HepG2 (cell line): Measurements from ENCODE around the gene MRPL54. TPM values are rescaled to one million over a fixed set of nuclear protein-coding genes. Genes with fewer than 3 reads are reported as not detected.

Experiments used
- BHLHE40 ChIP-seq: IDR thresholded peaks from 2 replicates; pipeline ENCODE4 v1.6.1; 2011; ENCODE audit warnings: low read length, improper control_type of control experiment
- BRCA1 ChIP-seq: sonication (generic); formaldehyde crosslinking; IDR thresholded peaks from 2 replicates; pipeline ENCODE4 v1.4.0; 2020; ENCODE audit warnings: missing genetic modification reagents
- CREB3 ChIP-seq: sonication (generic); formaldehyde crosslinking; IDR thresholded peaks from 2 replicates; pipeline ENCODE4 v1.5.0; 2020; ENCODE audit warnings: missing genetic modification reagents
- GTF3A ChIP-seq: sonication (generic); formaldehyde crosslinking; conservative IDR thresholded peaks from 2 replicates; pipeline ENCODE4 v1.4.0; 2020; ENCODE audit warnings: mild to moderate bottlenecking, missing genetic modification reagents
- HMG20B ChIP-seq: conservative IDR thresholded peaks from 2 replicates; pipeline ENCODE4 v1.6.1; 2016; ENCODE audit warnings: missing genetic modification reagents, missing compliant biosample characterization
- HNF4A ChIP-seq: sonication (generic); formaldehyde crosslinking; IDR thresholded peaks from 2 replicates; pipeline ENCODE4 v1.4.0; 2020; ENCODE audit warnings: missing genetic modification reagents
- KDM4B ChIP-seq: sonication (generic); formaldehyde crosslinking; IDR thresholded peaks from 2 replicates; pipeline ENCODE4 v1.4.0; 2020; ENCODE audit warnings: missing genetic modification reagents
- PAXIP1 ChIP-seq: sonication (generic); formaldehyde crosslinking; conservative IDR thresholded peaks from 2 replicates; pipeline ENCODE4 v1.4.0; 2020; ENCODE audit warnings: mild to moderate bottlenecking, missing genetic modification reagents, moderate library complexity
- RXRB ChIP-seq: IDR thresholded peaks from 2 replicates; pipeline ENCODE4 v1.6.1; 2016; ENCODE audit warnings: borderline replicate concordance, missing genetic modification reagents, missing compliant biosample characterization
- SALL1 ChIP-seq: sonication (generic); formaldehyde crosslinking; IDR thresholded peaks from 2 replicates; pipeline ENCODE4 v1.8.0; 2022; ENCODE audit warnings: mild to moderate bottlenecking, missing genetic modification reagents
- SYNCRIP ChIP-seq: fragments of 200-400 bp; formaldehyde crosslinking; IDR thresholded peaks from 2 replicates; pipeline ENCODE4 v1.6.1; 2018; ENCODE audit warnings: mild to moderate bottlenecking, low read depth, low read length; ENCODE audit not compliant: insufficient read depth
- TGIF2 ChIP-seq: IDR thresholded peaks from 2 replicates; pipeline ENCODE4 v1.6.1; 2016; ENCODE audit warnings: control low read depth, missing compliant biosample characterization
- TOE1 ChIP-seq: sonication (generic); formaldehyde crosslinking; IDR thresholded peaks from 2 replicates; pipeline ENCODE4 v1.4.0; 2020; ENCODE audit warnings: mild to moderate bottlenecking, missing genetic modification reagents
- ZIK1 ChIP-seq: sonication (generic); formaldehyde crosslinking; IDR thresholded peaks from 2 replicates; pipeline ENCODE4 v1.5.0; 2020; ENCODE audit warnings: mild to moderate bottlenecking, low read depth, missing genetic modification reagents, borderline replicate concordance
- ZMYM2 ChIP-seq: sonication (generic); formaldehyde crosslinking; IDR thresholded peaks from 2 replicates; pipeline ENCODE4 v1.8.0; 2022; ENCODE audit warnings: mild to moderate bottlenecking, missing genetic modification reagents
- ZMYM4 ChIP-seq: sonication (generic); formaldehyde crosslinking; IDR thresholded peaks from 2 replicates; pipeline ENCODE4 v1.8.1; 2023; ENCODE audit warnings: mild to moderate bottlenecking, missing genetic modification reagents
- ZNF232 ChIP-seq: sonication (generic); formaldehyde crosslinking; IDR thresholded peaks from 2 replicates; pipeline ENCODE4 v1.4.0; 2020; ENCODE audit warnings: missing genetic modification reagents, borderline replicate concordance
- ZNF274 ChIP-seq: sonication (generic); formaldehyde crosslinking; IDR thresholded peaks from 2 replicates; pipeline ENCODE4 v1.5.1; 2020; ENCODE audit warnings: mild to moderate bottlenecking, missing genetic modification reagents
- ZNF331 ChIP-seq: sonication (generic); formaldehyde crosslinking; IDR thresholded peaks from 2 replicates; pipeline ENCODE4 v1.4.0; 2020; ENCODE audit warnings: missing genetic modification reagents
- ZNF607 ChIP-seq: sonication (generic); formaldehyde crosslinking; IDR thresholded peaks from 2 replicates; pipeline ENCODE4 v1.5.1; 2020; ENCODE audit warnings: missing genetic modification reagents, mild to moderate bottlenecking, borderline replicate concordance
- ZNF781 ChIP-seq: sonication (generic); formaldehyde crosslinking; IDR thresholded peaks from 2 replicates; pipeline ENCODE4 v1.5.1; 2020; ENCODE audit warnings: borderline replicate concordance, mild to moderate bottlenecking, missing genetic modification reagents; ENCODE audit errors: not compliant biosample characterization
- polyA plus RNA-seq, 8 experiments: library from polyadenylated mRNA; depleted of rRNA in 3 of 8; stranded (reverse) in 7 of 8; unstranded in 1 of 8; fragments of >200 nt; fragmentation: Illumina TruSeq in 4 of 8; extraction: Trizol in 4 of 8; gene quantifications; 2 replicates each; pipeline versions ENCODE4 v1.2.1 to v1.2.3, GENCODE V29; 2011 to 2016; ENCODE audit warnings: low read depth in 4 of 8, missing spikeins in 1 of 8, mixed read lengths in 1 of 8; ENCODE audit not compliant: insufficient read depth in 1 of 8
- total RNA-seq, 5 experiments: library from RNA; depleted of rRNA; stranded (reverse); fragments of >200 nt; fragmentation: Illumina TruSeq; extraction: Trizol; gene quantifications; 2 replicates each; pipeline ENCODE4 v1.2.3, GENCODE V29; 2016; ENCODE audit warnings: low read depth in 1 of 5

The MRPL54 gene
- total and polyA plus RNA-seq, 2 of the 13 experiments (the other 11 are each of a cell fraction or from before 2014, with no cell fraction given): 36.8 to 66.9 TPM

GRCh38 chr19:3761382-3762129, 926 bp upstream of the MRPL54 start, which contains the start of gene APBA3 (continued):
- TF ChIP-seq ZNF781 (CRISPR knock-in tag) (peak; percentile 14), ZNF274 (CRISPR knock-in tag) (peak; percentile 65; the same call in 1 of the 2 replicates), TOE1 (CRISPR knock-in tag) (no peak), ZIK1 (CRISPR knock-in tag) (peak; percentile 45; the same call in 1 of the 2 replicates), ZNF232 (peak; percentile 75; the same call in 1 of the 2 replicates), ZMYM4 (CRISPR knock-in tag) (peak; percentile 44; the same call in 1 of the 2 replicates), ZMYM2 (peak; percentile 99), HMG20B (CRISPR knock-in tag) (no peak), SALL1 (CRISPR knock-in tag) (peak; percentile 48; the same call in 1 of the 2 replicates), ZNF331 (CRISPR knock-in tag) (peak; percentile 80; the same call in 1 of the 2 replicates), KDM4B (CRISPR knock-in tag) (no peak; the same call in 1 of the 2 replicates), HNF4A (peak; percentile 39), PAXIP1 (CRISPR knock-in tag) (0 out of 2 replicates have a peak, but pooled peaks have one; percentile 31), BHLHE40 (peak; percentile 51; the same call in 1 of the 2 replicates), GTF3A (peak; percentile 87; the same call in 1 of the 2 replicates), CREB3 (no peak), TGIF2 (CRISPR knock-in tag) (0 out of 2 replicates have a peak, but pooled peaks have one; percentile 73), ZNF607 (peak; percentile 92), BRCA1 (CRISPR knock-in tag) (peak; percentile 65; the same call in 1 of the 2 replicates), RXRB (CRISPR knock-in tag) (peak; percentile 15; the same call in 1 of the 2 replicates), SYNCRIP (no peak)
